Activated naive CD4-positive, alpha-beta T cell treated with Interleukin-2 at 50 U/mL for 16 hours (primary cell): Measurements from ENCODE around the gene PMEL.
"Not testable (repeated sequence)": the region's sequence is repeated elsewhere in the genome, so short reads cannot be mapped to it uniquely, and the experiment has no call there.

Experiments
- DNase-seq: peaks from one replicate; pipeline ENCODE4 v3.0.0-alpha.2; 2020

Gene PMEL

GRCh38 chr12:55919032-55919431 is 46.8 kb downstream of the PMEL start:
- not testable (repeated sequence) for DNase-seq

GRCh38 chr12:55915482-55915859 is 50.4 kb downstream of the PMEL start:
- DNase-seq, result no peak

GRCh38 chr12:55912908-55913307 is 52.9 kb downstream of the PMEL start:
- DNase-seq, result no peak

- DNase-seq, result no peak
Observed at GRCh38 chr12:55909513-55909884, 56.3 kb downstream of the PMEL start.

- DNase-seq, result no peak
Observed at GRCh38 chr12:55908726-55909512, 56.9 kb downstream of the PMEL start.

GRCh38 chr12:55906056-55906455 is 59.8 kb downstream of the PMEL start:
- DNase-seq, result no peak
